HG03175 (cell line): ENCODE results near the gene GYPB.
"Not testable (repeated sequence)": the region's sequence is repeated elsewhere in the genome, so short reads cannot be mapped to it uniquely, and the experiment has no call there.

Experiments used
- ATAC-seq: cut with Tn5 transposase; IDR thresholded peaks from one replicate; pipeline ENCODE4 v1.9.1; 2021; ENCODE audit warnings: mild to moderate bottlenecking, moderate library complexity; ENCODE audit not compliant: unreplicated experiment

The GYPB gene

GRCh38 chr4:144019277-144019676 is at the start of gene GYPB:
Gene GYPB, minus strand, starts transcription at chr4:144019380. Its CDS starts 93 bp downstream, at chr4:144019287.
- not testable (repeated sequence) for ATAC-seq

- ATAC-seq = not testable (repeated sequence)
Measured at GRCh38 chr4:144061556-144061955, 42.4 kb upstream of the GYPB start.

GRCh38 chr4:144060234-144060859 is 41.2 kb upstream of the GYPB start:
- not testable (repeated sequence) for ATAC-seq

- no peak for ATAC-seq
Measured at GRCh38 chr4:144056800-144057199, 37.6 kb upstream of the GYPB start.

- ATAC-seq = not testable (repeated sequence)
Measured at GRCh38 chr4:144055336-144055735, 36.2 kb upstream of the GYPB start.

GRCh38 chr4:144051494-144051893 is 32.3 kb upstream of the GYPB start:
- not testable (repeated sequence) for ATAC-seq

GRCh38 chr4:144050631-144051030 is 31.5 kb upstream of the GYPB start:
- ATAC-seq = not testable (repeated sequence)

GRCh38 chr4:144049495-144050424 is 30.6 kb upstream of the GYPB start:
- not testable (repeated sequence) for ATAC-seq

- not testable (repeated sequence) for ATAC-seq
Measured at GRCh38 chr4:144044936-144045335, 25.8 kb upstream of the GYPB start.

- not testable (repeated sequence) for ATAC-seq
Measured at GRCh38 chr4:144032580-144032979, 13.4 kb upstream of the GYPB start.

GRCh38 chr4:144031875-144032274 is 12.7 kb upstream of the GYPB start:
- ATAC-seq = not testable (repeated sequence)

GRCh38 chr4:144031369-144031768 is 12.2 kb upstream of the GYPB start:
- not testable (repeated sequence) for ATAC-seq

GRCh38 chr4:144030708-144031107 is 11.5 kb upstream of the GYPB start:
- not testable (repeated sequence) for ATAC-seq

GRCh38 chr4:144026682-144027081 is 7.5 kb upstream of the GYPB start:
- ATAC-seq = not testable (repeated sequence)

GRCh38 chr4:144024399-144025053 is 5.3 kb upstream of the GYPB start:
- not testable (repeated sequence) for ATAC-seq

- not testable (repeated sequence) for ATAC-seq
Measured at GRCh38 chr4:144022772-144023400, 3.7 kb upstream of the GYPB start.

GRCh38 chr4:144021336-144021990 is 2.3 kb upstream of the GYPB start:
- peak; percentile 86 for ATAC-seq

- ATAC-seq = not testable (repeated sequence)
Measured at GRCh38 chr4:144018223-144019000, 768 bp downstream of the GYPB start.

GRCh38 chr4:144017271-144017670 is 1.9 kb downstream of the GYPB start:
- ATAC-seq = not testable (repeated sequence)
